ENCODE results near the gene TOP2B.

TOP2B gene

DNA sequence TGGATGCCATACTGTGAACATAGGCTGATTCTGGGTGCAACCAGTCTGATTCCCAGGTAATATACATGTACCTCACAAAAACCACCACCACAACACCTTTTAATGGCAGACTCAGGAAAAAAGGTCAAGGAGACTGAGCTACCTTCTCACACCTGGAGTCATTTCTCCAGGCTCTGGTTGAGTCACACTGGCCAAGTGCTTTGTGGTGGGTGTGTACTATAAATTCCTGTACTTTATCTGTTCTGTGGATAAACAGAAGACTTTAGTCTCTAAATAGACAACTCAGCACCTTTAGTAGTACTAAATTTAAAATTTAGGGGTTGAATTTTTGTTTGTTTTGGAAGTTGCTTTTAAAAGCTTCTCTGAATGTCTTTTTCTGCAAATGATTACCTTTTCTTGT, 46.7 kb downstream of the TOP2B start:
- no peak for DNase-seq

DNA sequence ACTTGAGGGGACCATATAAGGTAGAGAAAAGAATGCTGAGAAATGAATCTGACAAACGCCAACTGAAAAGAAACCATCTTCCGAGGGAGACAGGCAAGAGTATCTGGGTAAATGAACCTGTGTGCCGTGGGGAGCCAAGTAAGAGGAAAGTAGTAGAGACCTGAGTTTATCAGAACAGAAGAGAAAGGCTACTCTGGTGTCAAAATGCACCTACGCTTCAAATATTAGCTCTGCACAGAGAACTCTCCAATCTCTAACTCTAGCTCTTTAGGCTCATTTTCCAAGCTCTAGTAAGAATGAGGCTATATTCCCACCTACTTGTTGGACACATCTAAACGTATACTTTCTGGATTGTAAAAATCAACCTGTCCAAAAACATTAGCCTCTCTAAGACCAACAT, 53.5 kb downstream of the TOP2B start:
- no peak for DNase-seq

DNA sequence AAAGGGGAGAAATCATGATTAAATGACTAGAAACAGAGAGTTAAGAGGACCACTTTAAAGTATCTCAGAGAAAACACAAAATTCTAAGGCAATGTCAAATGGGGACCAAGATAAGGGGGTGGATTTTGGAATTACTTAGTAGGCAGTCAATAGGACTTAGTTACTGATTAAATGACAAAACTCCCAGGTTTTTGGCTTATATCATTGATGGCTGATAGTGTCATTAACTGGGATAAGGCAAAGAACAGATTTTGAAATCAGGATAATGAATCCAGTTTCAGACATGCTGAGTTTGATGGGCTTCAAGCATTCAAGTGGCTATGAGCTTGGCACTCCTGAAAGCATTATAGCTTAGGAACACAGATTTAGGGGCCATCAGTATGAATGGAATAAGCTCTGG, 53.9 kb downstream of the TOP2B start:
- DNase-seq = no peak

DNA sequence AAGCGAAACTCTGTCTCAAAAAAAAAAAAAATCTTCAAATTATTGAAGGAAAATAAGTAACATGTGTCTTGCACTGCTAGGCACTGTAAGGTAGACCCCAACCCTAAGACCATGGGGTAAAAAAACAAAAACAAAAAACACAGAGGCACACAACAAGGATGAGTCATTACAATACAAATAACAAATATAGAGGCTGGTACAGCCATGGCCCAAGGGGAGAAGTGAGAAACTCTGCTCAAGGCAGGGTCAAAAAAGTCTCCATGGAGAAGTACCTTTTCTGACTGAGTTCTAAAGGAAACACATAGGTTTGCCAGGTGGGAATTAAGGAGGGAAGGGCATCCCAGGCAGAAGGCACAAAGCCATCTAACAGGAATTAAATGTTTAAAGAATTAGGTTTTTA, 54.5 kb downstream of the TOP2B start:
- DNase-seq = no peak

DNA sequence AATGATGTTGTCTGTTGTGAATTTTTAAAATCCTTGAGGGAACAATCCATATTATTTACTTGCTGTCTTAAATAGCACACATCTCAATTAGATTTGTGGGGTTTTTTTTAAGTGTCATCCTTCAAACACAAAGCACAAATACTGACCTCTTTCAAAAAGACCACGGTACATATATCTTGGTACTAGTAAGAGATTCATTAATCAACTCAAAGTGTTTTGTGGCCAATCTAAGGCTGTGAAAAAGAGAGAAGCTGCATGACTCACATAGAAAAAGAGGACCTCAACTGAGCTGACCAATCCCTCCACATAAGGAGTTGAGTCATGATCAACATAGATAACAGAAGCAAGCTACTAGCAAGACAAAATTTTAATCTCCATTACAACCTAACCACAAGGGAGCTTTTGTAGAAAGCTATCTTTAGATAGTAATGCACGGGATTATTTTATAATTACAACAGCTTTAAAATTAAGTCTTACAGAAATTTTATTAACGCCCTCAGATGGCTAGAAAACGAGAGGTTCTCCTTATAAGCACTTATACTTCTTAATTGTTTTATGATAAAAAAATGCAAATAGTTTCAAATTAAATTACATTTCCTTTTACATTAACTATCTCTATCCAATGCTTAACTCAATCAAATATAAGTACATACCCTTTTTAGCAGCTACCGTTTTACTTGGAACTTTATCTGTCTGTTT, 60.5 kb downstream of the TOP2B start:
- DNase-seq = no peak

DNA sequence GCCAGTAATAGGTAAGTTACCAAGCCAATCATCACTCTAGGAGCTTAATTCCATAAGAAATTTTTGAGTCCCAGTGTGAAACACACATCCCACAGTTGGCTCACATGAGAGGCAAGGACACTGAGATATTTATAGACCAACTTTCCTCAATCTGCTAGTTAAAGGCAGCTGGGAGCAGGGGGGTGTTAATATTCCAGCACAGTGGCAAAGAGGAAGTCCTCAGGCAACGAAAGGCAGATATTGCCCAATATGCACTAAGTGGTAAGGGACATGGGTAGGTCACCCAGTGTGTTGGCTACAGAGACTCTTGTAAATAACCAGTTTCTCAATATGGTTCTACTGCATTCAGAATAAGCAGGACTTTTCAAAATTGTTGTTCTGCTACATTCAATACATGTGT, 61.0 kb downstream of the TOP2B start:
- DNase-seq = no peak

DNA sequence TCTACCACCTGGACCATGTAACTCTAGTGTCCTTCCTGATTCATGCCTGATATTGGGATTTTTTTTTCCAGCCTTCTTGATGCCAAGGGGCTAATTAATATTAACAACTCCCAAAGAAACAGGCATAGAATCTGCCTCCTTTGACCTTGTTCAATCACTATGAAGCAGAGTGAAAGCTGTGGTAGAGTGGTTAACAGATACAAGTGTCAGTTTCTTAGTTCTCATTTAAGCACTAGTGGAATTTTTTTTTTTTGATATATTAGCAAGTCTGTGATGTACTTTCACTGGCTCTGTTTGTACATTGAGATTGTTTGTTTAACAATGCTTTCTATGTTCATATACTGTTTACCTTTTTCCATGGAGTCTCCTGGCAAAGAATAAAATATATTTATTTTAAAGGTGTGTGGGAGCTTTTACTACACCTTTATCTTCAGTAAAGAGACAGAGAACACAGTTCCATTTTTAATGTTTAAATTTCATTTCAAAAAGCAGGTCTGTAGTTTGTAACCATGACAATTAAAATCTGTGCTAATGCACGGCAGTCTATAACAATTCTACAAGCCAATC, 67.1 kb downstream of the TOP2B start:
- DNase-seq = no peak

DNA sequence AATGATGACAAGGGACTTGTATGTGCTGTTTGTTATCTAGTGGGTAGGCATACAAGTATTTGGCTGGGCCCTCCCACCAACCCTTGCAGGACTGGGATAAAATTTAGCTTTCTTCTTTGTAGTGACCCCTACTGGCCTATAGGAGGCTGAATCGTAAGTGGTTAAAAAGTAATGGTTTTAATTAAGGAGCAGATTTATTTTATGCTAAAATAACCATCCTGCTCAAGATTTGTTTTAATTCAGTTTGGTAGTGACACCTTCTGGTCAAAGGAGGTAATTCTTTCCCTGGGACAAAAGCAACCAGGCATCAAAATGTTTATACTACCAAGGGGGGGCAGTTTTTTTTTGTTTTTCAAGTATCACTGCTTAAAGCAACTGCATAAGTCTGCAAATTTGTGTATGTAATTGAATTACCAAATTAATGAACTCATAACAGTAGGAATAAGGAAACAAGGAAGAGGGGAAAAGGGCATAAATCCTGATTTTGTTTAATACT, 70.7 kb downstream of the TOP2B start:
- no peak for DNase-seq

DNA sequence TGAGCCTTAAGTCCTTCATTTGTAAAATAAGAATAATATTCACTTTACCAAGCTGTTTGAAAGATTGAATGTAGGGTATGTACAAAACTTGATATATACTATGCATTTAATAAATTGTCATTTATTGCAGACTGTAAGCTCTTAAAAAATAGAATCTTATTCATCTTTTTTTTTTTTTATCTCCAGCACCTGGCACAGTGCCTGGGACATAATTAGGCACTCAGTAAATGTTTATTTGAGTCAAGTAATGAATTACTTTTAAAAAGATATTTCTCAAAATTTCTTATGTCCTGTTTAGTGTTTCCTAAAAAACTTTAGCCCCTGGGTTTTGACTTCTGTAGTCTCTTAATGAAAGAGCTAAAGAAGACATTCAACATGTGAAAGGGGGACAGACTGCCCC, 71.7 kb downstream of the TOP2B start:
- DNase-seq = no peak

DNA sequence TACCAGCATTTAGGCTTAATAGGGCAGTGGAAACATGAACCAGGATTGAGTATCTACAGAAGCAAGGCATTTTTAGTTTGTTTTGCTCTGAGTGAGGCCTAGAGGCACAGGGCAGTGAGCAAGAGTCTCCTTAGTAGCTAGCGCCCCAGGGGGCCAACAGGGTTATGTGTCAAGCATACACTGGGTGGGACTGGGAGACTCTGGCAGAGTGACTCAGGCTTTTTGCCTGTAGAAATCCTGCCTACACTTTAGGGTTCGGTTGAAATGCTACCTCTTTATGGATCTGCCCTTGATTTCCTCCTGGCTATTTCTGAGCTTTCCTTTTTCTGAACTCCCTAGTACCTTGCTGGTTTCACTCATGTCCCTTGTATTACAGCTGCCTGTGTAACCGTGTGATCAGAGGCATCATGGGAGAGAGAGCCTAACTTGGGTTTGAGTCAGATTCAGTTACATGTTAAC, 72.2 kb downstream of the TOP2B start:
- DNase-seq = no peak

DNA sequence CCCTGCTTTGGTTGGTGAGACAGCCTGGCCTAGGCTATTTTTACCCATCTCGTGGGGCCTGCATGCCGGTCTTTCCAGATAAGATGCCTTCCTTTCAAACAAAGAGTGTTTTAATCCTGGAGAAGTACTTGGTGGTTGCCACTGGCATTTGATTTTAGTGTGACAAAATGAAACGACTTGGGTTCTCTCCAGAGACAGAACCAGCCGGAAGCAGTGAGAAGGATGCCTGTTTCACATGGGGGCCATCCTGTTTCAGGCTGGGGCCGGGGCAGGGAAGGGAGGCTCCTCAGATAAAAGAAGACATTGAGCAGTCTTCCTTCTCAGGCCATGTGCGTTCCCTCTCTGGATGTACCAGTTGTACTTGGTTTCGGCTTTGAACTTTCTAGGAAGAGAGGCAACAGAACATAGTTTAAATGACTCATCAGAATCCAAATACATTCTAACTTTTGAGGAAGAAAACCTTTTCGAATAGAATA, 74.9 kb downstream of the TOP2B start:
- no peak for DNase-seq

DNA sequence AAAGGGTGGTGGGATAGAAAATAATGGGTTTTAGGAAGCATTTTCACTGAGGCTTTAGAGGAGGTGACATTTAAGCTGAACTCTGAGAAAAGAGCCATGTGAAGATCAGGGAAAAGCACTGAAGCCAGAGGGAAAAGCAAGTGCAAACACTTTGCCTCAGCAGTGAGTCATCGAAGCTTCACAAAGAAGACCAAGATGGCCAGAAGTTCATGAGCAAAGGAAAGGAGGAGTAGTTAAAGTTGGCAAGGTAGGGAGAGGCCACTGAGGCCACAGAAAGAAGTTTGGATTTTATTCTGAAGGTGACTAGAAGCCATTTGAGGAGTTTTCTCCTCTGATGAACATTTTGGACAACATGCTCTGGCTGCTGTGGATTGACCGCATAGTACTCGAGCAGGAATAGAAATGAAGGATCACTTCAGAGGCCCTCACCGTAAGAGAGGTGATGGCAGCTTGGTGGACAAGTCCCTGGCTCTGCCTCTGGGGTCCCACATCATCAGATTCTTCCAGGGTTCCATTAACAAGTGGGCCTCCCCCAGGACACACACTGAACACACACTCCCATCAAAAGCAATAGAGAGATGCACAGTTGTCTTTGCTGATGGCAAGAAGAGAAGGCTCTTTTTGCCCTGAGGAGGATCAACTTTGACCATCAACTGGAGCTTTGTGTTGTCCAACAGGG, 75.5 kb downstream of the TOP2B start:
- no peak for DNase-seq

DNA sequence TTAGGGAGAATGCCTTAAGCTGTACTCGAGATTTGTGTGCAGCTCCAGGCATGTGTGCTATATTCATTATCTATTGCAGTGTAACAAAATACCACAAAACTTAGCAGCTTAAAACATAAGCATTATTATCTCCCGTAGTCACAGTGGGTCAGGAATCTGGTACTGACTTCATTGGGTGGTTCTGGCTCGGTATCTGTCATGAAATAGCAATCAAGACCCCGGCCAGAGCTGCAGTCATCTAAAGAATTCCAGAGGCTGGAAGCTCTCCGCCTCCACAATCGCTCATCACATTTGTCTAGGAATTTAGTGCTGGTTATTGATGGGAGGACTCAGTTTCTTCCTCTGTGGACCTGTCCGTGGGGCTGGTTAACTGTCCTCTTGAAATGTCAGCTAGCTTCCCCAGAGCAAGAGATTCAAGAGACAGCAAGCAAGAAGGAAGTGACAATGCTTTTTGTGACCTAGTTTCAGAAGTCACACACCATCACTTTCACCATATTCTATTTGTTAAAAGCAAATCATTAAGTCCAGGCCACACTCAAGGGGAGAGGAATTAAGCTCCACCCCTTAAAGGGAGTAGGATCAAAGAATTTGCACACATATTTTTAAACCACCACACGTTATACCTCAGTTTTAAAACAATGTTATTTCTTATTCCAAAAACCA, 76.1 kb downstream of the TOP2B start:
- no peak for DNase-seq

DNA sequence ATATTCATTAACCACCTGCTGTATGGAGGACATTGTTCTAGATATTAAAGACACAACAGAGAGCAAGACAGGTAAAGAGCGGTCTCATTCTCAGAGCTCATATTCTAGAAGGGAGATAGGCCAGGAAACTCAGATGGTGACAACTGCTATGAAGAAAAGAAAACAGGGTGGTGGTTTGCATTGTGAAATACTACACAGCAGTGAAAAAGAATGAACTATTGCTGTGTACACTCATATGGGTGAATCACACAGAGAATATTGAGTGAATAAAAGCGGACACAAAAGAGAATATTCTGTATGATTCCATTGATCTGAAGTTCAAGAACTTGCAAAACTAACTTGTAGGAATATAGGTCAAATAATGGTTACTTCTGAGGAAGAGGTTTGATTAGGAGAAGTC, 76.7 kb downstream of the TOP2B start:
- DNase-seq = no peak

DNA sequence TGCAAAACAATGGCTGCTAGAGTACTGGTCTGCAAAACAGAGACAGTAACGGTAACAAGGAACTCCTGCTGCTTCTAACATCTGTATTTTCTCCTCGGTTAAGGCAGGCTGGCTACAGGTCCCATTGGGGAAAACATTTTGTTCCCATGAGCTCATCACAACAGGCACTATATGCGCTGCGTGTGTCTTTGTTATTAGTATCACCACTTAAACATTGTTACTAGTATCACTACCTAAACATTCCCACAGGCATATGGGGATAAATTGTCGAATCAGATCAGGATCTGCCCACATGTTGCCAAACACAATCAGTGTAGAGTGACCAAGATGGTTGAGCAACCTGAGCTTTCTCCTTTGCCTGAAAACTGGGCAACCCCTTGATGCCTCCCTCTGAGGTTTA, 77.2 kb downstream of the TOP2B start:
- DNase-seq = no peak

DNA sequence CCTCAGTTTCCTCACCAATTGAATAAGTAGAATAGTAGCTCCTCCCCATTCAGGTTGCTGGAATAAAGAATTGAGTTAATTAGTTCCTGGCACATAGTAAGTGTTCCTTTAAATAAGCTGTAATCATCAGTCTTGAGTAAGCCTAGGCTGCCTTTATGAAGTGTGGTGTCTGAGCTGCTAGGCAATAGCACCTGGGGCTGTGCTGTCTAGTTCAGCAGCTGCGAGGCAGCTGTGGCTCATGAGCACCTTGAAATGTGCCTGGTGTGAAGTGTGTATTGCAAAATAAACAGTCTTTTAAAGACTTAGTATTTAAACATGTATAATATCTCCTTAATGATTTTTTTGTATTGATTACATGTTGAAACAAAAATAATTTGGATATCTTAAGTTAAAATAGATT, 77.6 kb downstream of the TOP2B start:
- DNase-seq = no peak

DNA sequence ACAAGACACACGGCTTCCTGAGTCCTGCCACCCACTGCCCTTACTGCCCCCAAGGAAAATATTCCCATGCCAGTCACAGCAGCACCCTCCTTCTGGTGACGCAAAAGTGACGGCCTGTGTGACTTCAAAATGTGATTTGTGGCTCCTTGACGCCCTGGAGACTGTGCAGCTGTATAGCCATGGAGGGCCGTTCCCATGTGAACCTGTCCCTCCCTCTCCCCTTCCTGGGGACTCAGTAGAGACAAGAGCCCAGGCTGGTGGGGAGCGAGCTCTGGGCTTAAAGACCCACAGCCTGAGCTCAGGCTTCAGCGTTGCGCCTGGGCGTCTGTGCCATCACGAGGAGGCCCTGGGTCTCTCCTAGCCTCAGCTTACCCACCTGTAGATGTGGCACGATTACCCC, 78.2 kb downstream of the TOP2B start:
- DNase-seq = no peak

DNA sequence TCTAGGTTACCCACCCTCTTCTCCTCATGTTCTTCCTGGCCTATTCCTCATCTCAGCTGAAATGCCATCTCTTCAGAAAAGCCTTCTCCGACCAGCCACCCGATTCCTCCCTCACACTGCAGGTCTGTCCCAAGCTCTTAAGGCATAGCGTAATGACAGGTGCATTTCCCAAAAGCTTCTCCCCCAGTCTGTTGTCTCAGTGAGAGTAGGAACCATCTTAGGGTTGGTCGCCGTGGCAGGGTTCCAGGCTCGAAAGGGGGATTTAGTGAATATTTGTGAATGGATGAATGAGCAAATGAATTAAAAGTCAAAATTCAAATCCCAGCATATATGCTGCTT, 78.6 kb downstream of the TOP2B start:
- no peak for DNase-seq

DNA sequence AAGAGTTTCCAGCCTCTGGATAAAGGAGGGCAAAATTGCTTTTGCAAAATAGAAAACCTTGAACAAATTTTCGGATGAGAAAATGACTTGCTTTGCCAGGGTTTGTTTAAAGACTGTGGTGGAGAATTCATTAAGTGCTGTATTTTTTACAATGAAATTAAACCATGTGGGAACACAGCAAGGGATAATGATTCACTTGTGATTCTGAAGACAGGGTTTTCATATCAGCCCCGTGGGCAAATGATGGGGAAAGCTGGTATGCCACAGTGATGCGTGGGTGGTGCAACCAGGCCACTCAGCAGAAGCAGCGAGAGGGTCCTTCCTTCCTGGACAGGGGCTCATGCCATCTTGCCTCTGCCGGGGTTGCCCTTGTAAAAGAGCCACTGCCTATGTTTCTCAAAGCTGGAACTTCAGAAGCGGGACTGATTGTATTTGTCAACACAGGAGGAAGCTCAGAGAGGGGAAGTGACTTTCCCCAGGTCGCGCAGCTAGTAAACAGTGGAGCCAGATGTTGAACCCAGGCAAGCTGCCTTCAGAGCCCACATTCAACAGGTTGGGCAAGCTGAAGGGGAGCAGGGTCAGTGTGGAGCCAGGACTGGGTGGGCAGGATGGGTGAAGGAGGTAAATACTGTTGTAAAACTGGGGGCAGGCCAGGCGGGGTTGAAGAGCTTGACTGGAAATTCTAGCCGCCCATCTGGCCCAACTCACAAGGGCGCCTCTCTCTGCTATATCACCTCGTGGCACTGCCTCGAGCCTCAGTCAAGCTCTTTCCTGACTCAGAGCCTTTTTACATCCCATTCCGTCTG, 79.1 kb downstream of the TOP2B start:
- no peak for DNase-seq

DNA sequence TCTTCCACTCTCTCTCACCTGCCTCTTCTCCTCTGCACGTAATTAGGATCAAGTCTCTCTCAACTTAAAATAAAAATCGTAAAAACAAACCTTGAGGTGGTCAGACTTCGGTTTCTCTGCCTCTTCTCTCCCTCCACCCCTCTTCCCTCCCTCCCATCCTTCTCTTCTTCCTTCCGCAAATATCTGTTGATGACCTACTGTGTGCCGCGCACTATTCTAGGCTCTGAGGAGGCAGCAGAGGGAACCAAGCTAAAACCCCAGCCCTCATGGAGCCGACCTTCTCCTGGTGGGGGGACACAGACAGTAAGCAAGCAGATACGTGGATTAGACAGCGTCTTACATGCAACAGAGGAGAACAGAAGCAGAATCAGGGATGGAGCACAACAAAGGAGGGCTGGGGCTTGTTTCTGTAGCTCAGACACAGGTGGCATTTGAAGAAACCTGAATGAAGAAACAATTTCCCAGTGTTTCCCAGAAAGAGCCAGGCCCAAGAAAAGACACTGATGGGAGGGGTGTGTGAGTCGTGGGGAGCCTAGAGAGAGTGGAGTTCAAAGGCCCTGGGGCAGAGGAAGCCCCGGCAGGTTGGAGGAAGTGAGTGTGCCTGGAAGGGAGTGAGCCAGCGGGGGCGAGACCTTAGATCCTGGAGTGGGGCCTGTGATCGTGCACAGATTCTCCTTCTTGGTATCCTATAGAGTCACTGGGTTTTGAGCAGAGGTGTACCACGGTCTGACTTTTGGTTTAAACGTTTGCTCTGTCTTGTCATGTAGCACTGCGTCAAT, 80.5 kb downstream of the TOP2B start:
- DNase-seq = no peak

DNA sequence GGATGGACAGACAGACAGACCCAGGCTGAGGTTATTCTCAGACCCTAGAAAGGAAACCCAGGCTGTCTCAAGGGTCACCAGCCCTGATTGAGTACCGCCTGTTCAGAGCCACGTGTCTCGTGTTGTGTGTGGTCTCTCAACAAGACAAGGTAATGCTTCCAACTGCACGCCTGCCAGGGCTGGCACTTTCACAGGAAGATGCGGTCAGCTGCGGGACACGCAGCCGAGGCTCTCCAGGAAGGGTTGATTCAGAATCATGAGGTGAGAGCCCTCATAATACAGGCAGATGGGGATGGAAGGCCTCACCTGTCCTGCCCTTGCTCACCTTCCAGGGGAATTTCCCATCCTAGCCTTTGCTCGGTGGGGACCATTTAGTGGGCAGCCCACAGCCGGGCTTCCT, 81.4 kb downstream of the TOP2B start:
- no peak for DNase-seq

DNA sequence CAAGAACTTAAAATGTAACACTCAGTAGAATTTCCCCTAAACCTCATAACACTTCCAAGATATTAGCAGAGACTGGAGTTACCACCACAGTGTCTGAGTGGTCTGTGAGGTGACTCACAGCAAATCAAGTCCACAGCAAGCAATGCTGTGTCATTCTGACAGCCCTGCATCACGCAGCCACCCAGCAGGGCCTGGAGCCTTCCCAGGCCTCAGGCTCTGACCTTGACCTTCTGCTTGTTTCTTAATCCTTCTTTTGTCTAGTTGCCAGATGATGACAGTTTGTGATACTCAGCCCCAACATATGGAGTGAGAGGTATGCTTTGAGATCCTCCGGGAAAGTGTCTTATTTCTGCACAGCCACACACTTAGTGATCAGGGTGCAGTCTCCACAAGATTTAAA, 82.5 kb downstream of the TOP2B start:
- DNase-seq = no peak

Measured in left hindlimb (tissue), 1 donor.